H1 (cell line): Measurements from ENCODE around the gene OR1K1. TPM values are rescaled to one million over a fixed set of nuclear protein-coding genes. Genes with fewer than 3 reads are reported as not detected.

Experiments
- ATF2 ChIP-seq: IDR thresholded peaks from 2 replicates; pipeline ENCODE4 v1.6.1; 2012; ENCODE audit warnings: low read length, inconsistent platforms
- polyA plus RNA-seq, 7 experiments: library from polyadenylated mRNA; depleted of rRNA in 3 of 7; stranded (reverse) in 5 of 7; unstranded in 2 of 7; fragments of >200 nt in 5 of 7; fragments of 200-250 nt in 2 of 7; gene quantifications; 1 replicate in 5 of 7; 2 replicates in 1 of 7; 4 replicates in 1 of 7; pipeline versions ENCODE4 v1.2.1 to v1.2.3, GENCODE V29; 2011 to 2013; ENCODE audit warnings: missing spikeins in 2 of 7, mixed read lengths in 2 of 7
- total RNA-seq: library from RNA; stranded (reverse); fragmentation: NEBNext Ultra II Directional; extraction: Animal tissue kit (Norgen Biotek cat#: 25700); gene quantifications from 2 replicates; pipeline ENCODE4 v1.2.1, GENCODE V29; 2021

OR1K1 gene
- total and polyA plus RNA-seq, 2 of the 8 experiments (the other 6 are each of a cell fraction or from before 2014, with no cell fraction given): not detected

DNA sequence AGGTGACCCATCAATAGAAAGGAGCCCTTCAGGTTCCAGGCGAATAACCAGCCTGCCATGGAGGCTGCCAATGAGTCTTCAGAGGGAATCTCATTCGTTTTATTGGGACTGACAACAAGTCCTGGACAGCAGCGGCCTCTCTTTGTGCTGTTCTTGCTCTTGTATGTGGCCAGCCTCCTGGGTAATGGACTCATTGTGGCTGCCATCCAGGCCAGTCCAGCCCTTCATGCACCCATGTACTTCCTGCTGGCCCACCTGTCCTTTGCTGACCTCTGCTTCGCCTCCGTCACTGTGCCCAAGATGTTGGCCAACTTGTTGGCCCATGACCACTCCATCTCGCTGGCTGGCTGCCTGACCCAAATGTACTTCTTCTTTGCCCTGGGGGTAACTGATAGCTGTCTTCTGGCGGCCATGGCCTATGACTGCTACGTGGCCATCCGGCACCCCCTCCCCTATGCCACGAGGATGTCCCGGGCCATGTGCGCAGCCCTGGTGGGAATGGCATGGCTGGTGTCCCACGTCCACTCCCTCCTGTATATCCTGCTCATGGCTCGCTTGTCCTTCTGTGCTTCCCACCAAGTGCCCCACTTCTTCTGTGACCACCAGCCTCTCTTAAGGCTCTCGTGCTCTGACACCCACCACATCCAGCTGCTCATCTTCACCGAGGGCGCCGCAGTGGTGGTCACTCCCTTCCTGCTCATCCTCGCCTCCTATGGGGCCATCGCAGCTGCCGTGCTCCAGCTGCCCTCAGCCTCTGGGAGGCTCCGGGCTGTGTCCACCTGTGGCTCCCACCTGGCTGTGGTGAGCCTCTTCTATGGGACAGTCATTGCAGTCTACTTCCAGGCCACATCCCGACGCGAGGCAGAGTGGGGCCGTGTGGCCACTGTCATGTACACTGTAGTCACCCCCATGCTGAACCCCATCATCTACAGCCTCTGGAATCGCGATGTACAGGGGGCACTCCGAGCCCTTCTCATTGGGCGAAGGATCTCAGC, at the start of gene OR1K1 (continued):
- TF ChIP-seq ATF2: no peak
- TF ChIP-seq, all 59 proteins: peak for 0
